Renal cortex interstitium (tissue), 11 donors: Measurements from ENCODE around the gene MTA1. TPM values are rescaled to one million over a fixed set of nuclear protein-coding genes. Genes with fewer than 3 reads are reported as not detected.
A peak's percentile ranks its signal among the peaks of the same experiment; 100 is the strongest.

Source experiments
- DNase-seq, 11 donors: peaks; one replicate each; pipeline ENCODE4 v3.0.0-alpha.2; 2013; ENCODE audit warnings: low read depth in 9 of 11, low spot score in 4 of 11; ENCODE audit errors: extremely low read depth in 1 of 11
- polyA plus RNA-seq, 3 donors: library from polyadenylated mRNA; unstranded; fragments of 120-200 nt; gene quantifications; one replicate each; pipeline ENCODE4 v1.2.1, GENCODE V29; 2013; ENCODE audit not compliant: insufficient read length in 3 of 3

MTA1 gene
- polyA plus RNA-seq, 3 donors: 106 to 169 (median 134) TPM

DNA sequence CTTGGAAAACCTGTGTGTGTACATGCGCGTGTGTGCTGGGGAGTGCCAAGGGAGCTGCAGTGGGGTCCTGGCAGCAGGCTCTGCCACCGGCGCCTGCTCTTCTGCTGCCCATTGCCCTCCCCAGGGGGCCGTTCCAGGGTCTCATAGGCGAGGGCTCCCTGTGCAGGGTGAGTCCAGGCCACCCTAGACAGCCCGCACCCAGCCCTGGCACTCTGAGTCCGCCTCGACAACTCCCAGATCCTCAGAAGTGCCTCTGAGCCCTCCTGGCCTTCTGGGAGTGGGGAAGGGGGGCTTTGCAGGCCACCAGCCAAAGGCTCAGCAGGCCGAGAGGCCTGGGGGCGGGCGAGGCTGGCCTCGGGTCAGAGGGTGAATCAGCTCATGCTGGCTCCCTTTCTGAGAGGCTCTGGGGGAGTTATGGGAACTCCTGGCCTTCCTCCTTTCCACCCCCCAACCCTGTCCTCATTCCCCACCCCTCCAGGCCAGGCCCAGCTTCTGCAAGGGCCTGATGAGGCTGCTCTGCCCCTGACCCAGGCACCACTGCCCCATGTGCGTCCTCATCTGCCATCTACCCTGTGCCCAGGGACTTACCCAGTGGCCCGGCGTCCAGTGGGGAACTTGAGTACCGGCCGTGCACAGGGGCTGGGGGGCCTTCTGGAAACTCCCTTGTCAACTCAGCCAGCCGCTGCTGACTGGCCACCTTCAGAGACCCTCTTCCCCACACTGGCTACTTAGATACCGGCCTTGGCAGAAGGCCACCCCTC, 69.3 kb downstream of the MTA1 start:
- no peak for DNase-seq

DNA sequence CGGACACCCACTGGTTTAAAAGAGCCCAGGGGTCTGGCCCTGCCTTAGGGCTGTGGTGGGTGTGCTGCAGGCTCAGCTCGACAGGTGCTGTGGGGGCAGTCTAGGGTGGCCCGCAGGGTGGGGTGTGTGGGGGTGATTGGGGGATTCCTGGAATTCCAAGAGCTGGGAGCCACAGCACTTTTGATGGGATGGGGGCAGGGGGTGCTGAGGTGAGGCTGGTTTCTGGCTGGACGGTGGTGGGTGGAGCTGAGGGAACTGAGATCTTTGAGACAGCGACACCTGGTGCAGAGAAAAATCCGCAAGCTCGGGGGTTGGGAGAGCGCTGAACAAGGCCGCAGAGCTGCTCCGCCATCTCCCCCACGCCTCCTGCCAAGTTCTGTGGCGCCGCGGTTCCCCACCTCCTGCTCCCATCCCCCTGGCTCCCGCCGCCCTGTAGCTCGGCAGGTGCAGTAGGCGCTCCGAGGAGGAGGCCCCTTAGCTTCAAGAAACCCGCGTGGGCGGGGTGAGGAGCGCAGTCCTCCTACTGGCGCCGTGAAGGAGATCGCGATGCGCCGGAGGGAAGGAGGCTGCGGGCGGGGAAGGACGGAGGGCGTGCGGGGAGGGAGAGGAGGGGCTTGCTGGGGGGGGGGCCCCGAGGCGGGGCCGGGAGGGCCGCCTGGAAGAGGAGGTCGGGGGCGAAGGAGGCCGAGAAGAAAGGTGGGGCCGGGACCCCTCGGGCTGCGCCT, 70.1 kb downstream of the MTA1 start:
- peak in 9 of 11 donors; percentile 80 to 93 (median 85) for DNase-seq

GRCh38 chr14:105490267-105490571, 70.6 kb downstream of the MTA1 start:
- DNase-seq: no peak

GRCh38 chr14:105490572-105491365, 71.1 kb downstream of the MTA1 start, which contains the start of gene TEDC1:
Gene TEDC1 (plus strand): TSS chr14:105491246. CDS start chr14:105491376, 130 bp downstream.
- DNase-seq: peak; percentile 96 to 100 (median 100)

GRCh38 chr14:105491366-105491973, 71.8 kb downstream of the MTA1 start:
- DNase-seq: no peak

DNA sequence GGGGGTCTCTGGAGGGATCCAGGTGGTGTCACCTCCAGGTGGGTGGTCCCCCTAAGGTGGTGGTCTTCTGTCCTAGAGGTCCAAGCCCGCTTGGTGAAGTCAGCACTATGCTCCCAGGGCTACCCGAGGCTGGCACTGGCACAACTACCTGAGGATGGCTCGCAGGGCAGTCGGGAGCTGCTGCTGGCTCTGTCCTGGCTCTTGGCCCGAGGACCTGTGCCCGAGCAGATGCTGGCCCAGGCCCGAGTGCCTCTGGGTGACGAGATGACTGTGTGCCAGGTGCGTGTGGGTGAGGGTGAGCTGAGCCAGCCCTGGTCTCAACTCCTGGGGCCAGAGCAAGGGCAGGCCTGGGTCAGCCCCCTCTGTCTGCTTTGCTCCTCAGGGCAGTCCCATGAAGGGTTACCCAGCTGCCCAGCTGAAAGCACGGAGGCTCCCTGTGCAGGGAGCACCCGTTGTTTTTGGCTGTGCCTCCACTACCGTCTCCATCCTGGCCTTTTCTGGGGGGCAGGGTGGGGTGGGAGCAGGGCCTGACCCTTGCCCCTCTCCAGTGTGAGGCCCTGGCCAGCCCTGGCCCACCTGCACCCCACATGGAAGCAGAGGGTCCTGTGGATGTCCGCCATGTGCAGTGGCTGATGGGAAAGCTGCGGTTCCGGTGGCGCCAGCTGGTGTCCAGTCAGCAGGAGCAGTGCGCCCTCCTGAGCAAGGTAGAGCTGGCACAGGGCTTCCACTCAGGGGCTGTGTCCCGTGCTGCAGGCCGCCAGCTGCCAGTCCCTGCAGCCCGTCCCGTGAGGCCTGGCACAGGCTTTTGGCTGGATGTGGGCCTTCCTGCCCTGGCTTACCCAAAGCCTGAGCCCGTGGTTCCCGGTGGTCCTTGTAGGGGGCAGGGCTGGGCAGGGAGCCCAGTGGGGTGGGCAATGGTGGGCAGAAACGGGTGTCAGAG, 72.7 kb downstream of the MTA1 start:
- DNase-seq: no peak

GRCh38 chr14:105492971-105493871, 73.6 kb downstream of the MTA1 start:
- no peak for DNase-seq

GRCh38 chr14:105493921-105494605, 74.4 kb downstream of the MTA1 start:
- no peak for DNase-seq

- DNase-seq: no peak
These were observed 74.9 kb downstream of the MTA1 start for GRCh38 chr14:105494606-105494929.

GRCh38 chr14:105495101-105495989, 75.7 kb downstream of the MTA1 start:
- no peak for DNase-seq

GRCh38 chr14:105495990-105496830, 76.6 kb downstream of the MTA1 start:
- DNase-seq: no peak

DNA sequence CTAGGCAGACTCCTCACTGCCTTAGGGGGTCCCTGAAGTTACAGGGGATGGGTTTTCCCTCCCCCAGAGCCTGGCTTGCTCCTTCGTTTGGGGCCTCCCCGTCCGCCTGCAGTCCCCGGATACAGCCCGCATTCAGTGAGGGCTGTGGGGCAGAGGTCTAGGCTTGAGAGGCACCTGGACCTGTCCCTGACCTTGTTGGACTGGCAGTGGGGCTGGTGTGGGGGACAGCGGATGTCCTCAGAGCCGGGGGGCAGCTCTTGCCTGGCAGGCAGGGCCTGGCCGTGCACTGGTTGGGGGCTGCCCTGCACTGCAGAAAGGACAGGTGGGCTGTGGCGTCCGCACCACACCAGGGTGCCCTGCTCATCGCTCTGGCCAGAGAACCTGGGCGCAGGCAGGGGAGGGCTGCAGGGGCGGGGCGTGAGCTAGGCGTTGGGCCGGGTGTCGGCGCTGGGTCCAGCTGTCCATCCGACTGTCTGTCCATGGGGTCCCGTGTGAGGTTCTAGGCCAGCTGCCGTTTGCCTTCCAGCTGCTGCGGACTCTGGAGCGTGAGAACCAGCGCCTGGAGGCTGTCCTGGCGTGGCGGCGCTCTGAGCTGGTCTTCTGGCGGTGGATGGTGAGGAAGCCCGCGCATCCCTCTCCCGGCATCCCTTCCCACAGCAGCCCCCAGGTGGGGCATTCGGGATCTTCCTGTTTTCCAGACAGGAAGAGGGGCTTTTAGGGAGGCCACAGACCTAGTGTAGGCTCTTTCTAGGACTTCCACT, 77.4 kb downstream of the MTA1 start:
- DNase-seq: no peak

GRCh38 chr14:105497671-105498429, 78.2 kb downstream of the MTA1 start:
- no peak for DNase-seq
